Activated T-cell treated with anti-CD3 and anti-CD28 coated beads, Interleukin-2, amount 50 U/mL, for 4 hours (primary cell): Measurements from ENCODE around the gene PRSS38. TPM values are rescaled to one million over a fixed set of nuclear protein-coding genes. Genes with fewer than 3 reads are reported as not detected.

ENCODE experiments used
- ATAC-seq, 2 donors: fragments of 200-7000 bp; cut with Tn5 transposase; one replicate each; pipeline ENCODE4 v1.10.0; 2021
- DNase-seq: peaks from one replicate; pipeline ENCODE4 v3.0.0-alpha.2; 2020
- H3K27me3 Mint-ChIP-seq: one replicate; pipeline ENCODE4 v1.8.0; 2021; ENCODE audit warnings: low read depth, mixed read lengths
- H3K36me3 Mint-ChIP-seq: one replicate; pipeline ENCODE4 v1.8.0; 2022; ENCODE audit warnings: mixed read lengths; ENCODE audit not compliant: insufficient read depth
- H3K4me1 Mint-ChIP-seq: one replicate; pipeline ENCODE4 v1.8.0; 2021; ENCODE audit warnings: low read depth, mixed read lengths
- H3K4me3 Mint-ChIP-seq: one replicate; pipeline ENCODE4 v1.8.0; 2021; ENCODE audit warnings: mild to moderate bottlenecking, moderate library complexity, mixed read lengths
- H3K9me3 Mint-ChIP-seq: one replicate; pipeline ENCODE4 v1.8.0; 2021; ENCODE audit warnings: mixed read lengths
- total RNA-seq, 3 donors: library from RNA; stranded (reverse); gene quantifications; one replicate each; pipeline ENCODE4 v1.2.1, GENCODE V29; 2021

PRSS38 gene
- total RNA-seq, 3 donors from 2014 or later: not detected

- Mint-ChIP-seq H3K27me3 (no peaks in the 10 kb centered on the region), H3K4me3 (peak overlapping the region; percentile 75), H3K9me3 (no peaks in the 10 kb centered on the region), H3K4me1 (peaks cover 25% of the 10 kb centered on the region), H3K36me3 (no peaks in the 10 kb centered on the region)
- ATAC-seq (peak; percentile 14 to 45), DNase-seq (no peak)
Measured at GRCh38 chr1:227887697-227888403, 72.4 kb downstream of the PRSS38 start.

DNA sequence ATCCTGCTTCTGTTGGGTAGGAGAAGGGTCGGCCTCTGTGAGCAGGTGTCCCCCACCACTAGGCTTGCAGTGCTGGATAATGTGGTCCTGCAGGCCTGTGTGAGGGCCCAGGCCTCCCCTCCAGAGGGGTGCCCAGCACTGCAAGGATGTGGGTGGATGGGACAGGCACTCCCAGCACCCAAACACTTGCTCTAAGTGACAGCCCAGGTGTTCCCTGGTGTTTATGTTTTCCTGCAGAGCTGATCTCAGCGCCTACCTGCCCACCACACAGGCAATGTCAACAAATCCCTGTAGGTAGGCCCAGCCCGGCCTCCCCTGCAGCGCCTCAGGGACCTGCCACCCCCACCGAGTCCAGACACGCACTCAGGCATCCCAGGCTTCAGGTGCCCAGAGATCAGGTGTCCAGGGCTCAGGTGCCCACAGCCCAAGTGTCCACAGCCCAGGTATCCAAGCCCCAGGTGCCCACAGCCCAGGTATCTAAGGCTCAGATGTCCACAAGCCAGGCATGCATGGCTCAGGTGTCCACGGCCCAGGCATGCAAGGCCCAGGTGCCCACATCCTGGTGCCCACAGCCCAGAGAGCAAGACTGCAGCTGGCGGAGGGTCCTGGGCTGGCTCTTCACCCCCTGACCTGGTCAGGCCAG, 73.0 kb downstream of the PRSS38 start:
- no peak overlapping the region for H3K4me3 Mint-ChIP-seq
- peaks cover 24% of the 10 kb centered on the region for H3K4me1 Mint-ChIP-seq
- no peaks in the 10 kb centered on the region for H3K36me3 Mint-ChIP-seq
- no peaks in the 10 kb centered on the region for H3K27me3 Mint-ChIP-seq
- DNase-seq: no peak
- no peaks in the 10 kb centered on the region for H3K9me3 Mint-ChIP-seq
- no peak for ATAC-seq

GRCh38 chr1:227889047-227889862, 73.8 kb downstream of the PRSS38 start:
- no peak for DNase-seq
- Mint-ChIP-seq H3K27me3 (no peaks in the 10 kb centered on the region), H3K4me1 (peaks cover 24% of the 10 kb centered on the region), H3K4me3 (no peak overlapping the region), H3K9me3 (no peaks in the 10 kb centered on the region), H3K36me3 (no peaks in the 10 kb centered on the region)
- ATAC-seq: no peak

- Mint-ChIP-seq H3K4me3 (no peak overlapping the region), H3K36me3 (no peaks in the 10 kb centered on the region), H3K27me3 (no peaks in the 10 kb centered on the region), H3K9me3 (no peaks in the 10 kb centered on the region), H3K4me1 (peaks cover 20% of the 10 kb centered on the region)
- no peak for ATAC-seq
- no peak for DNase-seq
Measured at GRCh38 chr1:227889863-227890405, 74.5 kb downstream of the PRSS38 start.

DNA sequence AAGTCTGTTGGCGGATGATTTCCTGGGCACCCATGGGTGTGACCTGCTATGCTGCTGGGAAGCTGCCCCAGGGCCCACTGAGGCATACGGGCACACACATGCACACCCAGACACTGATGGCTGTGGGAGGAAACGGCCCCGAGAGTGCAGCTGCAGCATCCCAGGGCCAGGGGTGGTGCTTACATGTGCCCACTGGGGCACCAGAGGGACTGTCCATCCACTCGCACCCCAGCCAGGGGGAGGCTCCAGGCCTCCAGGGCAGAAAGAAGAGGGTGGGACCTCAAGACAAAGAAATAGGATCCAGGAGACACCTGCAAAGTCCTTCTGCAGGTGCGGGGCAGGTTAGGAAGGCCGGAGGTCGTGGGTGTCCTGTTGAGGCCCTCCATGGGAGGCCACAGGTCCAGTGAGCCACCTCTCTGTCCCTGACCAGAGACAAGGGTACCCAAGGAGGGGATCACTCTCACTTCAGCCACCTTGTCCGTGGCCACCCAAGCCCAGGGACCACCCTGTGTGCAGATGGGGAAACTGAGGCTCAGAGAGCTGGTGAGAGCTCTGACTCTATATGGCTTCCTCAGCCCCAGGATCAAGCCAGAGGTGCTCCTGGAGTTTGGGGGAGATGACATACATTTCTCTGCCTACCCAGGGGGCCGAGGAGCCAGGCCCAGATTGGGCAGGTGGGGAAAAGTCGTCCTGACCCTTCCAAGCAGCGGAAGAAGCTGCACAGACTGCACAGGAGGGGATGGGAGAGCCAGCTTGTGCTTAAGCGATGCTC, 75.2 kb downstream of the PRSS38 start:
- DNase-seq (no peak), ATAC-seq (no peak)
- H3K4me1 Mint-ChIP-seq: peaks cover 14% of the 10 kb centered on the region
- no peak overlapping the region for H3K4me3 Mint-ChIP-seq
- H3K9me3 Mint-ChIP-seq: no peaks in the 10 kb centered on the region
- H3K36me3 Mint-ChIP-seq: no peaks in the 10 kb centered on the region
- no peaks in the 10 kb centered on the region for H3K27me3 Mint-ChIP-seq

DNA sequence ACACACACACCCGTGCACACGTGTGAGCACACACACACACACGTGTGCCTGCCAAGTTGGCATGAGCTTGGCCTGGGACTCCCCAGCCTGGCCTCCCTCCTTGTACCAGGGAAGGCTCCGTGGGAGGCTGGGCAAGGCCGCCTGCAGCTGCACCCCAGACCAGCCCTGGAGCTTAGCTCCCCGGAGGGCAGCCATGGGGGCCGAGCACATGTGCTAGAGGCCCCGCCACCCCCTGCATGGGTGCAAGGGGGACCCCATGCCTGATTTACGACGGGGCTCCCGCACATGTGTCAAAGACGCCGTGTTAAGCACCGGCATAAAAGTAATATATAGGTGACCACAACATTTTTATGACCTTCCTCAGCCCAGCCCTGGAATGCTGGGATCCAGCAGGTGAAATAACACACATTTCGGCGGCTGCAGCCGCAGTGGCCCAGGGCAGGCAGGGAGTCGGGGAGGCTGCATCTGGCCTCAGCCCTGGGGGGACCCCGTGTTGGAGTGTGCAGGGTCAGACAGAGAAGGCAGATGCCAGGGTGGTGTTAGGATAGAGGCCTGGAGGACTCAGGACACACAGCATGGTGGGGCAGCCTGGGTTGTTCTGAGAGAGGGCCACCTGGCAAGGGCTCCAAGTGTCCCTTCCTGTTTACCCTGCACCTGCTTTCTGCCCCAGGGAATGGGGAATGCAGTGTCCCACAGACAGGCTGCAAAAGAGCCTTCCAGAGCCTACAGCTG, 75.9 kb downstream of the PRSS38 start:
- no peak for ATAC-seq
- H3K9me3 Mint-ChIP-seq: no peaks in the 10 kb centered on the region
- H3K4me1 Mint-ChIP-seq: peaks cover 10% of the 10 kb centered on the region
- H3K4me3 Mint-ChIP-seq: no peak overlapping the region
- DNase-seq: no peak
- H3K27me3 Mint-ChIP-seq: no peaks in the 10 kb centered on the region
- no peaks in the 10 kb centered on the region for H3K36me3 Mint-ChIP-seq

DNA sequence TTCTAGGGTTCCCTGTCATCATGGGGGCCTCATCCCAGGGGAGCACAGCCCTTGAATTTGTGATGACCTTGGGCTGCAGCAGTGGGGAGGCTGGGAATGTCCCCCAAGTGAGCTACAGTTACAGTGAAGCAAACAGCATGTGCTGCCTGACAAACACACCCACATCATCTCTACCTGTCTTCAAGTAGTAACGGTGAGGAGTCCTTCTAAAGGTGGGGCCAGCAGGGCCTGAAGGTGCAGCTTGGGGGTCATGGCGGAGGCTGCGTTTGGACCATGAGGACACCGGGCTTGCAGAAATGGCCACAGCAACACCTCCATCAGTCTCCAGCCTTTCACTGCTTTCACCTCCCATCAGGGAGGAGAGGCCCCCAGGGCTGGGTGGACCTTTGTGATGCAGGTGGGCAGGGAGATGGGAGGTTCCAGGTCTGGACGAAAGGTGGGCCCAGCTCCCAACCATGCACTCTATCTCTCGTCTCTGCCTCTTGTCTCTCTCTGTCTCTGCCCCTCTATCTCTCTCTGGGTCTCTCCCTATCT, 76.5 kb downstream of the PRSS38 start:
- ATAC-seq: no peak
- no peaks in the 10 kb centered on the region for H3K9me3 Mint-ChIP-seq
- no peaks in the 10 kb centered on the region for H3K36me3 Mint-ChIP-seq
- no peak for DNase-seq
- no peaks in the 10 kb centered on the region for H3K27me3 Mint-ChIP-seq
- H3K4me1 Mint-ChIP-seq: peaks cover 7% of the 10 kb centered on the region
- no peak overlapping the region for H3K4me3 Mint-ChIP-seq

GRCh38 chr1:227892489-227893299, 77.2 kb downstream of the PRSS38 start:
- Mint-ChIP-seq H3K27me3 (no peaks in the 10 kb centered on the region), H3K9me3 (no peaks in the 10 kb centered on the region), H3K4me3 (no peak overlapping the region), H3K4me1 (peaks cover 8% of the 10 kb centered on the region), H3K36me3 (no peaks in the 10 kb centered on the region)
- ATAC-seq: no peak
- no peak for DNase-seq

DNA sequence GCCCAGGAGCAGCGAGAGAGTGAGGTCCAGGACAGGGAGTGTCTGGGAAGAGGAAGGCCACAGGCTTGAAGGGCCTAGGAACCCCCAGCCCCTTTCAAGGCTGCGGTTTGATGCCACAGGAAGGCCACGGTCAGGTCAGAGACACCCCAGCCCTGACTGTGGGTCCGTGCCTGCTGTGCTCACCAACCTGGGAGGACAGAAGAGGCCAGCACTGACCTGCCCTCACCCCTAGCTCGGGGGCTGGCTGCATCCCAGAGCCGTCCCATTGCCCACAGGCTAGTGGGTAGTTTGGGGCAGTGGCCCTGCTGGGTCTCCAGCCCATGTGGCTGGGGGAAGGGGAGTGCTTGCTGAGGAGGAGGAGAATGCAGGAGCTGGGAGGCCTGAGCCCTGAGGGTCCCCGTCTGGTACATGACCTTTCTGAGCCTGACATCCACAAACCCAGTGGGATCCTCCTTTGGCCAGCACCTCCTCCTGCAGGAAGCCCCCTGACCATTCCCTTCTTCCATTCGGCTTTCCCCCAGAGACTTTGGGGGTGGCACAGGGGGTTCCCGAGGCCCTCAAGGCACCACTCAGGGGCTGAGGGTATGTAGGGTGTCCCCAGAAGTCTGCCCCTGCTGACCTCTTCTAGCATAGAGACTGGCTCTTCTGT, 77.9 kb downstream of the PRSS38 start:
- H3K36me3 Mint-ChIP-seq: no peaks in the 10 kb centered on the region
- H3K9me3 Mint-ChIP-seq: no peaks in the 10 kb centered on the region
- no peaks in the 10 kb centered on the region for H3K27me3 Mint-ChIP-seq
- DNase-seq: no peak
- H3K4me1 Mint-ChIP-seq: peaks cover 8% of the 10 kb centered on the region
- no peak for ATAC-seq
- no peak overlapping the region for H3K4me3 Mint-ChIP-seq

DNA sequence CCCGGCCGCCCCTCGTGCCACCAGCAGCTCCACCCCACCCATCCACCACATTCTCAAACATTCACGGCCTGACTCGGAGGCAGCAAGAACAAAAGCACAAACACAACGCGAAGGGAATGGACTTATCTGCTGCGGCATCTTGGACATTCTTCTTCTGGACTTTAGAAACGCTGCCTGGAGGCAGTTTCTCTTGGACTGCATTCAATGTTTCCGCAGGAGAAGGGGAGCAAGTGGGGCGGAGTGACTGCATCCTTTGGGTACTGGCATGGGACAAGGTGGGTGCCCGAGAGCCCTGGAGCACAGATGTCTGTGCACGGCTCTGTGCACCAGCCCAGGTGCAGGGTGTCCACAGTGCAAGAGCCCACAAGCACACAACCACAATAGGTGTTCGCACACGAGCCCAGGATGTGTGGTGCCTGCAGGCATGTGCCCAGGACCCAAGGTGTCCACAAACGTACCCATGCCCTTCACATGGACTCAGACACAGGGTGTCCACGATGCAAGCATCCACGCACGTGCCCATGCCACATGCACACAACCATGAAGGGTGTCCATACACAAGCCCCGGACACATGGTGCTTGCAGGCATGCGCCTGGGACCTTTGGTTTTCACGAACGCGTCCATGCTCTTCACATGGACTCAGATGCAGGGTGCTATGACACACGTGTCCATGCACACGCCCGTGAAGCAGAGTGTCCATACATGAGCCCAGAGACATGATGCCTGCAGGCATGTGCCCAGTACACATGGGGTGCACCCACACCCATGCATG, 78.7 kb downstream of the PRSS38 start:
- Mint-ChIP-seq H3K27me3 (no peaks in the 10 kb centered on the region), H3K4me3 (no peak overlapping the region), H3K4me1 (peaks cover 9% of the 10 kb centered on the region), H3K36me3 (no peaks in the 10 kb centered on the region), H3K9me3 (no peaks in the 10 kb centered on the region)
- no peak for DNase-seq
- ATAC-seq: no peak

- H3K9me3 Mint-ChIP-seq: no peaks in the 10 kb centered on the region
- H3K4me1 Mint-ChIP-seq: peaks cover 6% of the 10 kb centered on the region
- no peak for ATAC-seq
- no peak for DNase-seq
- H3K4me3 Mint-ChIP-seq: no peak overlapping the region
- H3K36me3 Mint-ChIP-seq: no peaks in the 10 kb centered on the region
- no peaks in the 10 kb centered on the region for H3K27me3 Mint-ChIP-seq
Measured at GRCh38 chr1:227894831-227895451, 79.5 kb downstream of the PRSS38 start.
